G401.6 (cell line): Measurements from ENCODE around the gene FAM167B.

Source experiments
- FAIRE-seq: peaks from 2 replicates; lab custom pipeline; 2012; peaks lifted over from hg19 to GRCh38; lab: Jason Lieb, UNC

FAM167B gene

GRCh38 chr1:32223683-32224082, 23.3 kb upstream of the FAM167B start:
- FAIRE-seq, result no peak

- FAIRE-seq, result no peak
Observed at GRCh38 chr1:32224285-32224684, 22.7 kb upstream of the FAM167B start.

- FAIRE-seq, result no peak
Observed at GRCh38 chr1:32228771-32229170, 18.3 kb upstream of the FAM167B start.

GRCh38 chr1:32231843-32232432, 15.1 kb upstream of the FAM167B start:
- no peak for FAIRE-seq

GRCh38 chr1:32232558-32233304, 14.3 kb upstream of the FAM167B start:
- FAIRE-seq, result no peak

- FAIRE-seq, result no peak
Observed at GRCh38 chr1:32234792-32235191, 12.2 kb upstream of the FAM167B start.

GRCh38 chr1:32239337-32239736, 7.7 kb upstream of the FAM167B start:
- FAIRE-seq, result no peak

GRCh38 chr1:32239790-32240139, 7.3 kb upstream of the FAM167B start:
- no peak for FAIRE-seq

GRCh38 chr1:32240140-32240951, 6.7 kb upstream of the FAM167B start:
- FAIRE-seq, result no peak

GRCh38 chr1:32241001-32241763, 5.8 kb upstream of the FAM167B start:
- no peak for FAIRE-seq

- no peak for FAIRE-seq
Observed at GRCh38 chr1:32242341-32242851, 4.6 kb upstream of the FAM167B start.

- FAIRE-seq, result no peak
Observed at GRCh38 chr1:32247452-32247851, 430 bp downstream of the FAM167B start.

- no peak for FAIRE-seq
Observed at GRCh38 chr1:32247983-32248889, 1.2 kb downstream of the FAM167B start.

GRCh38 chr1:32249831-32250525, 3.0 kb downstream of the FAM167B start:
- FAIRE-seq, result no peak

- no peak for FAIRE-seq
Observed at GRCh38 chr1:32250893-32251716, 4.1 kb downstream of the FAM167B start, which contains the start of gene LCK. LCK (plus strand) TSS chr1:32251265; CDS start chr1:32274330, 23,065 bp downstream.

GRCh38 chr1:32255072-32256071, 8.3 kb downstream of the FAM167B start:
- no peak for FAIRE-seq

GRCh38 chr1:32256473-32257226, 9.6 kb downstream of the FAM167B start:
- no peak for FAIRE-seq

GRCh38 chr1:32257227-32257508, 10.1 kb downstream of the FAM167B start:
- no peak for FAIRE-seq
